RCC 7860 (cell line): Measurements from ENCODE around the gene ALG14.
"Not testable (repeated sequence)": the region's sequence is repeated elsewhere in the genome, so short reads cannot be mapped to it uniquely, and the experiment has no call there.

Experiments
- DNase-seq: peaks from one replicate; pipeline ENCODE4 v3.0.0-alpha.2; 2015; ENCODE audit warnings: low spot score
- FAIRE-seq: peaks from 2 replicates; lab custom pipeline; 2012; peaks lifted over from hg19 to GRCh38; lab: Jason Lieb, UNC

The ALG14 gene

GRCh38 chr1:95043141-95043980 is 29.4 kb downstream of the ALG14 start:
- DNase-seq (peak; percentile 81), FAIRE-seq (peak; percentile 85)

GRCh38 chr1:95042286-95042685 is 30.5 kb downstream of the ALG14 start:
- DNase-seq (no peak), FAIRE-seq (no peak)

GRCh38 chr1:95041491-95042165 is 31.1 kb downstream of the ALG14 start:
- FAIRE-seq, result peak; percentile 84
- peak; percentile 73 for DNase-seq

- no peak for FAIRE-seq
- DNase-seq, result no peak
Observed at GRCh38 chr1:95040032-95040525, 32.7 kb downstream of the ALG14 start.

- FAIRE-seq (no peak), DNase-seq (peak; percentile 23)
Observed at GRCh38 chr1:95039360-95040031, 33.3 kb downstream of the ALG14 start.

- FAIRE-seq, result peak; percentile 99
- peak; percentile 92 for DNase-seq
Observed at GRCh38 chr1:95035536-95035935, 37.2 kb downstream of the ALG14 start.

- peak; percentile 62 for DNase-seq
- peak; percentile 21 for FAIRE-seq
Observed at GRCh38 chr1:95034506-95034905, 38.2 kb downstream of the ALG14 start.

- peak; percentile 16 for DNase-seq
- no peak for FAIRE-seq
Observed at GRCh38 chr1:95033843-95034242, 38.9 kb downstream of the ALG14 start.

- FAIRE-seq, result no peak
Observed at GRCh38 chr1:95029532-95029931, 43.2 kb downstream of the ALG14 start.

GRCh38 chr1:95028954-95029353 is 43.8 kb downstream of the ALG14 start:
- FAIRE-seq (no peak), DNase-seq (no peak)

More at GRCh38 chr1:95029532-95029931, 43.2 kb downstream of the ALG14 start:
- no peak for DNase-seq

- DNase-seq (no peak), FAIRE-seq (no peak)
Observed at GRCh38 chr1:95027046-95027445, 45.7 kb downstream of the ALG14 start.

GRCh38 chr1:95023399-95024043 is 49.2 kb downstream of the ALG14 start:
- FAIRE-seq, result peak; percentile 83
- peak; percentile 59 for DNase-seq

GRCh38 chr1:95022644-95022926 is 50.2 kb downstream of the ALG14 start:
- FAIRE-seq (no peak), DNase-seq (no peak)

- FAIRE-seq, result no peak
Observed at GRCh38 chr1:95021805-95022643, 50.7 kb downstream of the ALG14 start.

GRCh38 chr1:95021119-95021518 is 51.6 kb downstream of the ALG14 start:
- DNase-seq (no peak), FAIRE-seq (no peak)

More at GRCh38 chr1:95021805-95022643, 50.7 kb downstream of the ALG14 start:
- no peak for DNase-seq

GRCh38 chr1:95019466-95019865 is 53.3 kb downstream of the ALG14 start:
- not testable (repeated sequence) for DNase-seq, FAIRE-seq

- DNase-seq (peak; percentile 53), FAIRE-seq (peak; percentile 89)
Observed at GRCh38 chr1:95018602-95019369, 54.0 kb downstream of the ALG14 start.

- FAIRE-seq (no peak), DNase-seq (no peak)
Observed at GRCh38 chr1:95017775-95018174, 55.0 kb downstream of the ALG14 start.

GRCh38 chr1:95015076-95015475 is 57.7 kb downstream of the ALG14 start:
- FAIRE-seq, result no peak
- no peak for DNase-seq
